T-cell (primary cell): Measurements from ENCODE around the gene TEX19. TPM values are rescaled to one million over a fixed set of nuclear protein-coding genes. Genes with fewer than 3 reads are reported as not detected.

Experiments
- ATAC-seq, 4 experiments: fragments of 200-7000 bp in 3 of 4; fragments of 150-1000 bp in 1 of 4; cut with Tn5 transposase; replicated peaks in 1 of 4; 1 replicate in 3 of 4; 2 replicates in 1 of 4; pipeline ENCODE4 v1.10.0; 2021; ENCODE audit warnings: moderate library complexity in 3 of 4, mild to moderate bottlenecking in 2 of 4, moderate number of reproducible peaks in 1 of 4
- CTCF ChIA-PET, 2 donors: fragments of 300-600 bp; sonication (Branson Sonifier 250); formaldehyde crosslinking; loops; one replicate each; lab custom pipeline; 2022; ENCODE audit warnings: antibody characterized with exemption in 2 of 2; lab: Charles Lee
- POLR2A ChIA-PET, 2 donors: fragments of 300-600 bp; sonication (Branson Sonifier 250); formaldehyde crosslinking; loops; one replicate each; lab custom pipeline; 2022; ENCODE audit warnings: antibody characterized with exemption in 2 of 2; lab: Charles Lee
- DNase-seq, 35 experiments: peaks; one replicate each; pipeline versions ENCODE4 v3.0.0 to v3.0.0-alpha.2; 2013 to 2023
- H3K27ac ChIP-seq: one replicate; pipeline ENCODE4 v1.5.1; 2013; ENCODE audit warnings: low read length
- H3K27me3 ChIP-seq, 2 experiments: replicated peaks in 1 of 2; 1 replicate in 1 of 2; 2 replicates in 1 of 2; pipeline versions ENCODE4 v1.6.1 to v1.7.0; 2013; ENCODE audit warnings: low read length in 1 of 2, mixed read lengths in 1 of 2; ENCODE audit not compliant: control insufficient read depth in 2 of 2, insufficient read depth in 2 of 2; ENCODE audit errors: extremely low read depth in 1 of 2
- H3K36me3 ChIP-seq, 2 donors: 1 replicate in 1 of 2; 2 replicates in 1 of 2; pipeline versions ENCODE4 v1.6.1 to v1.7.0; 2013; ENCODE audit warnings: low read length in 1 of 2; ENCODE audit not compliant: control insufficient read depth in 2 of 2, insufficient read depth in 1 of 2; ENCODE audit errors: extremely low read depth in 1 of 2
- H3K4me1 ChIP-seq, 2 experiments: 1 replicate in 1 of 2; 2 replicates in 1 of 2; pipeline versions ENCODE4 v1.6.1 to v1.7.0; 2013; ENCODE audit warnings: low read length in 2 of 2, mixed read lengths in 1 of 2; ENCODE audit not compliant: insufficient read depth in 2 of 2, control insufficient read depth in 1 of 2; ENCODE audit errors: extremely low read depth in 1 of 2
- H3K4me3 ChIP-seq, 2 donors: 1 replicate in 1 of 2; 2 replicates in 1 of 2; pipeline versions ENCODE4 v1.5.1 to v1.7.0; 2013; ENCODE audit warnings: mild to moderate bottlenecking in 2 of 2, low read length in 1 of 2, moderate library complexity in 1 of 2; ENCODE audit not compliant: control insufficient read depth in 1 of 2; ENCODE audit errors: extremely low read depth in 1 of 2
- H3K9me3 ChIP-seq: 2 replicates; pipeline ENCODE4 v1.7.0; 2013
- H3K27ac Mint-ChIP-seq, 2 donors: one replicate each; pipeline ENCODE4 v1.8.0; 2020 to 2021; ENCODE audit warnings: mild to moderate bottlenecking in 2 of 2, mixed read lengths in 2 of 2
- H3K27me3 Mint-ChIP-seq, 2 donors: one replicate each; pipeline ENCODE4 v1.8.0; 2021 to 2022; ENCODE audit warnings: mixed read lengths in 2 of 2
- H3K36me3 Mint-ChIP-seq: one replicate; pipeline ENCODE4 v1.8.0; 2021; ENCODE audit warnings: mixed read lengths
- H3K4me1 Mint-ChIP-seq, 3 donors: one replicate each; pipeline ENCODE4 v1.8.0; 2020 to 2022; ENCODE audit warnings: mixed read lengths in 3 of 3, mild to moderate bottlenecking in 1 of 3
- H3K4me3 Mint-ChIP-seq, 3 donors: one replicate each; pipeline ENCODE4 v1.8.0; 2020 to 2022; ENCODE audit warnings: mild to moderate bottlenecking in 3 of 3, mixed read lengths in 3 of 3, moderate library complexity in 3 of 3
- H3K9me3 Mint-ChIP-seq, 3 donors: one replicate each; pipeline ENCODE4 v1.8.0; 2020 to 2022; ENCODE audit warnings: mixed read lengths in 3 of 3
- WGBS: methylation state at CpG from one replicate; pipeline ENCODE4 v1.1.5; 2013; ENCODE audit warnings: missing lambda C conversion rate; ENCODE audit not compliant: insufficient coverage; 5-methylcytosine and 5-hydroxymethylcytosine counted together
- total RNA-seq, 35 experiments: library from RNA in 6 of 35; stranded (reverse) in 6 of 35; fragments of 120-200 nt in 1 of 35; gene quantifications; one replicate each; pipeline versions ENCODE4 v1.2.1 to v1.2.4 and lab custom pipeline; 2013 to 2026

The TEX19 gene
- total RNA-seq, 5 donors from 2014 or later (not counting 1 experiment from before 2014, with no cell fraction given), result not detected

DNA sequence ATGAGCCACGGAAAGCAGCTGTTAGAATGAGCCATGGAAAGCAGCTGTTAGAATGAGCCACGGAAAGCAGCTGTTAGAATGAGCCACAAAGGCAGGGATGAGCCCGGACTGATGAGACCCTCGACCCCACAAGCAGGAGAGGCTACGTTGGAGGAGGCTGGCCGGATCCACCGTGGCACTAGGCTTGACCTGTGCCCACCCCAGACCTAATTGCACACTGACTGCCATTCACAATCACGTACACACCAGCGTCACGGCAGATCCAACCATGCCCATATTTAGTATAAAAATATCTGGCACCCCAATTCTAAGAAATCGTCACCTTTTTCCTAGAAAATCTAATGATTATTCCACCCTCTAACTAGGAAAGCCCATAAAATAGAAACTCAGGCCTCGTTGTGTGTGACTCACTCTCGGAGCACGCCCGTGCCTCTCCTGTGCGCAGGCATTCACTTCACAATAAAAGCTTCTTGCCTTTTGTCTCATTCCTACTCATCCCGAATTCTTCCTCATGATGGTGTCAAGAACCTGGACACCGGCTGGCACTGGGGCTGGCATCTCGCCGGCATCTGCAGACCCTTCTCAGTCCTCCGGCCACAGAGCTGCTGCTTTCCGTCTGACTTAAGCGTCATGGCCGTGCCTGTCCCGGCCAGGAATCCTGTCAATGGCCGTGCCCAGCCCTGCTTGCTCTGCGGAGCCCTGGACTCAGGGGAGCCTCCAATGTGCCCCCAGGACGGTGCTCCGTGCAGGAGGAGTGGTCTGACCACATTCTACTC is 20.0 kb upstream of the TEX19 start:
- Mint-ChIP-seq H3K27me3 (peaks cover 0 to 2% of the 10 kb centered on the region in 2 donors), H3K36me3 (no peaks in the 10 kb centered on the region), H3K9me3 (no peaks in the 10 kb centered on the region), H3K4me1 (peaks cover 16 to 24% (median 19%) of the 10 kb centered on the region in 3 donors), H3K4me3 (no peak overlapping the region), H3K27ac (no peak overlapping the region)
- no peak for ATAC-seq
- Histone ChIP-seq H3K36me3 (no peaks in the 10 kb centered on the region), H3K4me3 (no peak overlapping the region), H3K27ac (no peak overlapping the region), H3K27me3 (peaks cover 0 to 14% of the 10 kb centered on the region in 2 experiments), H3K9me3 (no peaks in the 10 kb centered on the region), H3K4me1 (peaks cover 3 to 17% of the 10 kb centered on the region in 2 experiments)
- ChIA-PET CTCF (no interaction called here), POLR2A (no interaction called here)
- 71% methylated on average over 25 of the region's 29 CpGs for WGBS
- no peak for DNase-seq

DNA sequence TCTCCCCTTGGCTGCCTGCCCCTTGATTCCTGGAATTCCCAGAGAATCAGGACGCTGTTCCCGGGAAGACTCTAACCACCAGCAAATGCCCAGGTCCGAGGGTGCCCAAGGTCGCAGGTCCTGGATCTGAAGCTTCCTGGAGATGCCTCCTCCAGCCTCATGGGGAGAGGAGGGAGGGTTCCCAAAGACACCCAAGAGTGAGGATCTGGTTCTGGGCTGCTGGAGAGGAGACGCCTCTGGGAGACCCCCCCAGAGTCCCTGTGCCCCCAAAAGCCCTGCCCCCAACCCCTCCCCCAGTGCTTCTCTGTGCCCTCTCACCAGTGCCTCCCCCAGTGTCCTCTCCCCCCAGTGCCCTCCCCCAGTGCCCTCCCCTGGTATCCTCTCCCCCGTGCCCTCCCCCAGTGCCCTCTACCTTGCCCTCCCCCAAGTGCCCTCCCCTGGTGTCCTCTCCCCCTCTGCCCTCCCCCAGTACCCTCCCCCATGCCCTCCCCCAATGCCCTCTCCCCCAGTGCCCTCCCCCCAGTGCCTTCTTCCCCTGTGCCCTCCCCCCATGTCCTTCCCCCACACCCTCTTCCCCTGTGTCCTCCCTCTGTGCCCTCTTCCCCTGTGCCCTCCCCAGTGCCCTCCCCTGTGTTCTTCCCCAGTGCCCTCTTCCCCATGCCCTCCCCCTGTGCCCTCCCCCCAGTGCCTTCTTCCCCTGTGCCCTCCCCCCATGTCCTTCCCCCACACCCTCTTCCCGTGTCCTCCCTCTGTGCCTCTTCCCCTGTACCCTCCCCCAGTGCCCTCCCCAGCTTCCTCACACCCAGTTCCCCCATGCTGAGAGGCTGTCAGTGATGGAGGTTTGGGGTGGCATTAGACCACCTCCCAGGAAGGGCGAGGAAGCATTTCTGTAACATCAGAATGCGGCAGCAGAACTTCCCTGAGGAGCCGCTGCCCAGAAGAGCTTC is 19.1 kb upstream of the TEX19 start:
- H3K36me3 ChIP-seq, result no peaks in the 10 kb centered on the region
- no peak overlapping the region for H3K27ac ChIP-seq
- H3K4me1 Mint-ChIP-seq, result peaks cover 12 to 17% (median 13%) of the 10 kb centered on the region in 3 donors
- H3K4me1 ChIP-seq, result peaks cover 0 to 9% of the 10 kb centered on the region in 2 experiments
- H3K36me3 Mint-ChIP-seq, result no peaks in the 10 kb centered on the region
- H3K27ac Mint-ChIP-seq, result no peak overlapping the region
- no peak overlapping the region for H3K4me3 ChIP-seq
- ChIA-PET CTCF (no interaction called here), POLR2A (no interaction called here)
- peaks cover 0 to 6% of the 10 kb centered on the region in 2 experiments for H3K27me3 ChIP-seq
- 88% methylated on average over 5 of the region's 10 CpGs for WGBS
- no peaks in the 10 kb centered on the region for H3K9me3 ChIP-seq
- H3K27me3 Mint-ChIP-seq, result peaks cover 0 to 2% of the 10 kb centered on the region in 2 donors
- H3K4me3 Mint-ChIP-seq, result no peak overlapping the region
- no peaks in the 10 kb centered on the region for H3K9me3 Mint-ChIP-seq
- DNase-seq, result no peak
- ATAC-seq, result no peak

DNA sequence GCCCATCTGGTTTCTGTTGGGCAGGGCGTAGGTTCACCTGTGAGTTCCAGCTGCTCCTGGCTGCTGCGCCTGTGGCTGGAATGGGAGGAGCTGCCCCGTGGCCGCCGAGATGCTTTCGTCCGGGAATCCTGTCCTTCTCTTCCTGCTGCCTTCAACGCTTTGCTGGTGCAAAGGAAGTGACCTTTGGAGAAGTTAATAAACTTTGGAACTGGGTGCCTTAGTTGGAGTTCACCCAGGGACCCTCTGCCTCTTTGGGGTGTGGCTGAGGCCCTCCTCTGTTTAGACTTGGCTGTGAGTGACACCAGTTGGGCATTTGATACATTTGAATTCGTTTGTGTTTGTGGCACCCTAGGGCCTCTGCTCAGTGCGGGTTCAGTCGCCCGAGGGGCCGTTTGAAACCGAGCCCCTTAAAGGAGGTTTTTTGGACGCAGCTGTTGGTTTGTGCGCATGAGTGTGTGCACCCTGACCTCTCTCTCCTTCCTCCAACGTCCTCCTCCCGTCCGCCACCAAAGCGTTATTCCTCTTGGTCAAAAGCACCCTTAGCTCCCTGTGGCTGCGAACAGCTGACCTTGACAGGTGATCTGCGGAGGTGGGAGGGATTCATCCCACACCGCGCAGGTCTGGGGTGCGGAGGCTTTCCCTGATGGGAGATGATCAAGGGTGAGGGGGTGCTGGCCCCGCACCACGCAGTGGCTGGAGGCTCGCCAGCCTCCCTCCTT is 16.5 kb upstream of the TEX19 start:
- H3K27ac ChIP-seq, result no peak overlapping the region
- no peak for ATAC-seq
- DNase-seq, result no peak
- peaks cover 8 to 16% (median 8%) of the 10 kb centered on the region in 3 donors for H3K4me1 Mint-ChIP-seq
- H3K27me3 ChIP-seq, result peaks cover 0 to 11% of the 10 kb centered on the region in 2 experiments
- WGBS, result 87% methylated on average over 11 of the region's 28 CpGs
- H3K9me3 Mint-ChIP-seq, result no peaks in the 10 kb centered on the region
- H3K36me3 Mint-ChIP-seq, result no peaks in the 10 kb centered on the region
- POLR2A ChIA-PET, result no interaction called here
- CTCF ChIA-PET, result no interaction called here
- no peak overlapping the region for H3K27ac Mint-ChIP-seq
- no peaks in the 10 kb centered on the region for H3K9me3 ChIP-seq
- peaks cover 0 to 9% of the 10 kb centered on the region in 2 experiments for H3K4me1 ChIP-seq
- peaks cover 0 to 3% of the 10 kb centered on the region in 2 donors for H3K36me3 ChIP-seq
- H3K4me3 ChIP-seq, result no peak overlapping the region
- H3K4me3 Mint-ChIP-seq, result no peak overlapping the region
- no peaks in the 10 kb centered on the region for H3K27me3 Mint-ChIP-seq

DNA sequence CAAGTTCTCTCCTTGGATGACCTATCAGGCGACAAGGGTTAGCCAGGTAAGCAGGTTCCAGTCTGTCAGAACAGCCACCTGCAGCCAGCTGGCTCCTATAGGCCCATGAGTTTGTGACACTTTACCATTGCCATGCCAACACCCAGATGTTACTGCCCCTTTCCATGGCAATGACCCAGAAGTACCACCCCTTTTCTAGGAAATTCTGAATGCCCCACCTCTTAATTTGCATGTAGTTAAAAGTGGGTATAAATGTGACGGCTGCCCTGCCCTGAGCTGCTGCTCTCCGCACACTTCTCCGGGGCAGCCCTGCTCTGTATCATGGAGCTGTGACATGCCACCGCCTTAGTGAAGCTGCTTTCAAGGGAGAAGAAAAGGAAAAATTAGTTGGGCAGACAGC is 15.5 kb upstream of the TEX19 start:
- Mint-ChIP-seq H3K36me3 (no peaks in the 10 kb centered on the region), H3K4me3 (no peak overlapping the region), H3K27me3 (peaks cover 0 to 1% of the 10 kb centered on the region in 2 donors), H3K9me3 (no peaks in the 10 kb centered on the region), H3K4me1 (peaks cover 8 to 14% (median 8%) of the 10 kb centered on the region in 3 donors), H3K27ac (no peak overlapping the region)
- DNase-seq, result no peak
- ChIA-PET POLR2A (no interaction called here), CTCF (no interaction called here)
- peaks cover 0 to 3% of the 10 kb centered on the region in 2 donors for H3K36me3 ChIP-seq
- H3K9me3 ChIP-seq, result no peaks in the 10 kb centered on the region
- H3K4me1 ChIP-seq, result peaks cover 0 to 9% of the 10 kb centered on the region in 2 experiments
- peaks cover 0 to 19% of the 10 kb centered on the region in 2 experiments for H3K27me3 ChIP-seq
- no peak for ATAC-seq
- 98% methylated on average over 5 of the region's 5 CpGs for WGBS
- H3K4me3 ChIP-seq, result no peak overlapping the region
- H3K27ac ChIP-seq, result no peak overlapping the region

DNA sequence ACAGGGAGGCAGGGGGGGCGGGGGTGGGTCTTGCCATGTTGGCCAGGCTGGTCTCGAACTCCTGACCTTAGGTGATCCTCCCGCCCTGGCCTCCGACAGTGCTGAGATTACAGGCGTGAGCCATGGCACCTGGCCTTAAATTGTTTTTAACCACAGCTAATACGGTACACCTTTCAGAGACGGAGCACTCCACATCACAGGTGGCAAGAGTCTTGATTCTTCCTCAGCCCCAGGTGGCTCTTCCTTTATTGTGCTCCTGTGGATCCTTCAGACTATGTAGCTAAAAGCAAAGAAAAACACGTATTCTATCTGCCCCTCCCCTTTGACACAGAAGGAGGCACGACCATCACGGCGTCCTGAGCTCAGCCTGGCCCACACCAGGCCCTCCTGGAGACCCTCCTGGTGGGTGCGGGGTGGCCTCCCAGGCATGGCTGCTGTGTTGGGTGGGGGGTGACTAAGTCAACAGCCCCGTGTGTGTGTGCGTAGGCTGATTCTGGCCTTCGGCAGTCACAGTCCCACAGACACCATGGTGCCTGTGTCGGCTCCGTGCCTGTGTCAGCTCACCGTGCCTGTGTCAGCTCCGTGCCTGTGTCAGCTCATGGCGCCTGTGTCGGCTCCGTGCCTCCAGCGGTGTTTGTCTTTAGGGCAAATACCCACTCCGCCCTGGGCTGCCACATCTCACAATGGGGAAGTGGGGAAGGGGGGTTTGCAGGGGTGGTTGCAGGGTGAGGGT is 14.7 kb upstream of the TEX19 start:
- no peak overlapping the region for H3K27ac ChIP-seq
- CTCF ChIA-PET, result interaction anchor here in 1 of 2 donors (0.5 kb wide), 1 partner anchor 107 kb away, joined by 4 read pairs; no protein-coding TSS in a partner anchor
- ATAC-seq, result no peak

More for the DNA sequence above, 14.7 kb upstream of the TEX19 start:
- Histone ChIP-seq H3K4me1 (peaks cover 0 to 9% of the 10 kb centered on the region in 2 experiments), H3K27me3 (peaks cover 0 to 20% of the 10 kb centered on the region in 2 experiments), H3K9me3 (no peaks in the 10 kb centered on the region), H3K36me3 (peaks cover 0 to 3% of the 10 kb centered on the region in 2 donors), H3K4me3 (no peak overlapping the region)
- Mint-ChIP-seq H3K4me1 (peaks cover 8 to 9% (median 8%) of the 10 kb centered on the region in 3 donors), H3K4me3 (no peak overlapping the region), H3K9me3 (no peaks in the 10 kb centered on the region), H3K27me3 (peaks cover 0 to 1% of the 10 kb centered on the region in 2 donors), H3K27ac (no peak overlapping the region), H3K36me3 (no peaks in the 10 kb centered on the region)
- POLR2A ChIA-PET, result interaction anchor here in 1 of 2 donors (0.6 kb wide), 1 partner anchor 145 kb away, joined by 5 read pairs; no protein-coding TSS in a partner anchor
- 73% methylated on average over 22 of the region's 24 CpGs for WGBS
- DNase-seq, result no peak
